ENCODE data around the gene VIL1.

- TF ChIP-seq, protein P1, sequence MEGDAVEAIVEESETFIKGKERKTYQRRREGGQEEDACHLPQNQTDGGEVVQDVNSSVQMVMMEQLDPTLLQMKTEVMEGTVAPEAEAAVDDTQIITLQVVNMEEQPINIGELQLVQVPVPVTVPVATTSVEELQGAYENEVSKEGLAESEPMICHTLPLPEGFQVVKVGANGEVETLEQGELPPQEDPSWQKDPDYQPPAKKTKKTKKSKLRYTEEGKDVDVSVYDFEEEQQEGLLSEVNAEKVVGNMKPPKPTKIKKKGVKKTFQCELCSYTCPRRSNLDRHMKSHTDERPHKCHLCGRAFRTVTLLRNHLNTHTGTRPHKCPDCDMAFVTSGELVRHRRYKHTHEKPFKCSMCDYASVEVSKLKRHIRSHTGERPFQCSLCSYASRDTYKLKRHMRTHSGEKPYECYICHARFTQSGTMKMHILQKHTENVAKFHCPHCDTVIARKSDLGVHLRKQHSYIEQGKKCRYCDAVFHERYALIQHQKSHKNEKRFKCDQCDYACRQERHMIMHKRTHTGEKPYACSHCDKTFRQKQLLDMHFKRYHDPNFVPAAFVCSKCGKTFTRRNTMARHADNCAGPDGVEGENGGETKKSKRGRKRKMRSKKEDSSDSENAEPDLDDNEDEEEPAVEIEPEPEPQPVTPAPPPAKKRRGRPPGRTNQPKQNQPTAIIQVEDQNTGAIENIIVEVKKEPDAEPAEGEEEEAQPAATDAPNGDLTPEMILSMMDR (conservative IDR thresholded peaks at IDR 0.05 in 1 of 2, IDR thresholded peaks at IDR 0.05 in 1 of 2; ENCODE audit: low read depth in 1 of 2, low read length in 2 of 2) = no peak
- no peak for TF ChIP-seq EZH2 (IDR thresholded peaks at IDR 0.05; ENCODE audit: low read length, missing control alignments)
Observed at GRCh38 chr2:218418717-218419458, at the start of gene VIL1.
